Spinal cord (tissue), 10 donors: ENCODE measurements around the gene COL21A1. TPM values are rescaled to one million over a fixed set of nuclear protein-coding genes. Genes with fewer than 3 reads are reported as not detected.

Experiments
- DNase-seq, 6 donors: peaks; one replicate each; pipeline versions ENCODE4 v3.0.0 to v3.0.0-alpha.2; 2013 to 2015; ENCODE audit warnings: low spot score in 6 of 6, low read depth in 4 of 6
- H3K27ac ChIP-seq: one replicate; pipeline ENCODE4 v1.5.1; 2013; ENCODE audit warnings: low read depth, low read length, control low read depth
- H3K27me3 ChIP-seq: one replicate; pipeline ENCODE4 v1.6.1; 2013; ENCODE audit warnings: low read length; ENCODE audit not compliant: control insufficient read depth, insufficient read depth
- H3K36me3 ChIP-seq: one replicate; pipeline ENCODE4 v1.6.1; 2013; ENCODE audit warnings: low read length; ENCODE audit not compliant: control insufficient read depth, insufficient read depth
- H3K4me1 ChIP-seq: one replicate; pipeline ENCODE4 v1.6.1; 2013; ENCODE audit warnings: low read length; ENCODE audit not compliant: control insufficient read depth, insufficient read depth
- H3K4me3 ChIP-seq: one replicate; pipeline ENCODE4 v1.5.1; 2013; ENCODE audit warnings: low read depth, low read length, control low read depth
- H3K9me3 ChIP-seq: one replicate; pipeline ENCODE4 v1.6.1; 2013; ENCODE audit warnings: low read length; ENCODE audit not compliant: control insufficient read depth, insufficient read depth
- WGBS: methylation state at CpG from one replicate; pipeline ENCODE4 v1.1.5; 2013; ENCODE audit warnings: missing lambda C conversion rate; ENCODE audit not compliant: insufficient coverage; 5-methylcytosine and 5-hydroxymethylcytosine counted together
- long read RNA-seq, 4 donors: transcript quantifications; one replicate each; lab custom pipeline, GENCODE V29; 2026
- polyA plus RNA-seq, 2 donors: library from polyadenylated mRNA; unstranded; fragments of 120-200 nt; gene quantifications; one replicate each; pipeline ENCODE4 v1.2.1, GENCODE V29; 2013; ENCODE audit not compliant: insufficient read length in 2 of 2
- total RNA-seq, 2 donors: library from RNA; depleted of rRNA in 1 of 2; stranded (reverse); fragments of 120-200 nt in 1 of 2; fragments of >200 nt in 1 of 2; gene quantifications; one replicate each; pipeline versions ENCODE4 v1.2.3 to v1.2.4, GENCODE V29; 2013 to 2014
- donor health status: healthy.

The COL21A1 gene
- total RNA-seq (10 to 100 TPM; 33.4 to 51.7 TPM), polyA plus RNA-seq (10 to 100 TPM in 1 of 2 donors, 1 to 10 TPM in 1; 9.0 to 19.0 TPM)
- long read RNA-seq, donor 1, partial matches to known transcripts, result 36 of 39 reads
- long read RNA-seq, donor 1, other reads (novel, unspliced or antisense), result 0 of 39 reads
- long read RNA-seq, donor 2, result 0 reads
- long read RNA-seq, donor 3, partial matches to known transcripts, result 0 of 1 reads
- long read RNA-seq, donor 3, other reads (novel, unspliced or antisense), result 0 of 1 reads
- long read RNA-seq, donor 4, transcript COL21A1-209 (3 exons, 1,413 nt), result major isoform, 12 of 322 reads
- long read RNA-seq, donor 4, partial matches to known transcripts, result 303 of 322 reads
- long read RNA-seq, donor 4, other reads (novel, unspliced or antisense), result 5 of 322 reads

DNA sequence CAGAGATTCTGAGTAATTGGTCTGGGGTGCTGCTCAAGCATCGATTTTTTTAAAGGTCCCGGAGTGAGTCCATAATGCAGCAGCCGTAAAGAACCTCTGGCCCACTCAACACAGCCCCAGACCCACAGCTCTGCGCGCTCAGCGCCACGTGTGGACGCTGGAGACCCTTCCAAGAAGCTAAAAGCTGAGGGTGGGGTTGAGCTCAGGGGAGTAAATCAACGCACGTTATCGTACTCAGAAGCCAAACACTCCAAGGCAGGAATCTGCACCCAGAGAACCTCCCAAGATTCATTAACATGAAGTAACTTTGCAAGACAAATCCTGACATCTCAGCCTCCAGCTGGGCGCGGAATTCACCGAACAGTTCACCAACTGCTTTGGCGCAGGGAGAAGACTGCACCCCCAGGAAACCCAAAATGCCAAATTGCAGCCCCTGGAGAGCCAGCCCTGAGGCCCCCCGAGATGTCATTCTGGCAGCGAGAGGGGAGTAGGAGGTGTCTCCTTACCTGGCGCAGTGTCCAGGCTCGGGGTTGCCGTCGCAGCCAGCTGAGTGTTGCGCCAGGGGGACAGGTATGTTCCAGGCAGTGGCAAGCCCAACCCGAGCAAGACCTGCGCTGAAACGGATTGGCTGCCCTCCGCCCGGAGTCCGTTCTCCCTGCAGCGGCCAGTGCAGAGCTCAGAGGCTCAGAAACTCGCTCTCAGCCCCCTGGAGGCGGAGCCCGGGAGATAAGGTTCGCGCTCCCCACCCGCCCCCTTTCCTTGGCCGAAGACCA lies at the start of gene COL21A1:
COL21A1 (minus strand) TSS at position 700 of the 773 bp plus-strand sequence. CDS start 64,962 bp downstream, outside the sequence.
- Histone ChIP-seq H3K4me3 (peak within 1 kb of the TSS; percentile 62), H3K36me3 (no peaks in the 10 kb centered on the region), H3K27ac (peak within 1 kb of the TSS; percentile 48), H3K4me1 (peaks cover 15% of the 10 kb centered on the region), H3K27me3 (peaks cover 10% of the 10 kb centered on the region), H3K9me3 (no peaks in the 10 kb centered on the region)
- WGBS, result 3% methylated on average over 31 of the region's 36 CpGs
- DNase-seq, result peak in 2 of 6 donors; percentile 62 to 72

DNA sequence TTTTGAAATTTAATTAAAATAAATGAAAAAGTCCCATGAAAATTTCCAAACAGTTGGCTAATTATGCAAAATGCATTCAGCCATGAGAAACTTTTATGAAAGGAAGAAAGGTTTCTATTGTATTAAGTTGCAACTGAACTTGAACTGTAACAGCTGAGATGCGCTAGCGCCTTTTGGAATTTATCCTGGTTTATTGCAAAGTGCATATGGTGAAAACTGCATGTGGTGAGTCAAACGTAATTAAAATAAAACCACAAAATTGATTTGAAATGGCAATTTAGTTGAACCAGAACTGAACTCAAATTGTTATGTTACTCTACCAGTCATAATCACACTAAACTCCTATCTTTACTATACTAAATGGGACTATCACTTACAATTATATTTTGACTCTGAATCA lies 46.4 kb upstream of the COL21A1 start:
- no CpG with 5 or more reads among the region's 3 CpGs for WGBS
- no peak overlapping the region for H3K27ac ChIP-seq
- no peaks in the 10 kb centered on the region for H3K9me3 ChIP-seq
- H3K4me1 ChIP-seq, result no peaks in the 10 kb centered on the region
- no peaks in the 10 kb centered on the region for H3K27me3 ChIP-seq
- H3K36me3 ChIP-seq, result no peaks in the 10 kb centered on the region
- peak in 2 of 6 donors; percentile 3 to 61 for DNase-seq
- H3K4me3 ChIP-seq, result no peak overlapping the region

DNA sequence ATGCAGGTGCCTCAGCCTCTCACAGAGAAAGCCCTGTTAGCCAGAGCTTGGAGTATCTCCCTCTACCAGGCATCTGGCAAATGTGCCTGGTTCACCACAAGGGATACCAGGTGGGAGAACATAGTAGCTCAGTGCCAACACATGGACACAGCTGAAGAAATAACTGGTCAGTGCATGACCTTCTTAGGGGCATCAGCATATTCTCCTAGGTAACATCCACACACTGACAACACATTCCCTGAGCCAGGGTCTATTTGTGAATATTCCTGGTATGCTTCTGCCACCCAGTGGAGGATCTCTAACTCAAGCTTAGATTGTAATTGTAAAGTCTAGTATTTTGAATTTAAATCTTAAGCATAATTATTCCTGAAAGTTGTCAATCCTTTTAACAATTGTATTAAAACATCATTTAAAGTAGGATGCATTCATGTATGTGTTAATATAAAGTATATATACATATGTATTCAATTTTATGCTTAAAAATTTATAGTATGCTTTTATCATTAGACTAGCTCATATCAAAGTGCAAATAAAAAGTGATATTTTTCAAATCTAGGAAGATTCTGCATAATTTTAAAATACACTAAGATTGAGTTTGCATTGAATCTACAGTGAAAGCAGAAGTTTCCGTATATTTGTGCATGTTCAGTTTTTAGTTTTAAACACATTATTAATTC lies 45.3 kb upstream of the COL21A1 start:
- H3K27ac ChIP-seq, result no peak overlapping the region
- H3K9me3 ChIP-seq, result no peaks in the 10 kb centered on the region
- no peaks in the 10 kb centered on the region for H3K27me3 ChIP-seq
- no CpG with 5 or more reads among the region's 1 CpG for WGBS
- H3K4me1 ChIP-seq, result no peaks in the 10 kb centered on the region
- DNase-seq, result peak in 5 of 6 donors; percentile 57 to 91 (median 67)
- H3K4me3 ChIP-seq, result no peak overlapping the region
- H3K36me3 ChIP-seq, result no peaks in the 10 kb centered on the region

DNA sequence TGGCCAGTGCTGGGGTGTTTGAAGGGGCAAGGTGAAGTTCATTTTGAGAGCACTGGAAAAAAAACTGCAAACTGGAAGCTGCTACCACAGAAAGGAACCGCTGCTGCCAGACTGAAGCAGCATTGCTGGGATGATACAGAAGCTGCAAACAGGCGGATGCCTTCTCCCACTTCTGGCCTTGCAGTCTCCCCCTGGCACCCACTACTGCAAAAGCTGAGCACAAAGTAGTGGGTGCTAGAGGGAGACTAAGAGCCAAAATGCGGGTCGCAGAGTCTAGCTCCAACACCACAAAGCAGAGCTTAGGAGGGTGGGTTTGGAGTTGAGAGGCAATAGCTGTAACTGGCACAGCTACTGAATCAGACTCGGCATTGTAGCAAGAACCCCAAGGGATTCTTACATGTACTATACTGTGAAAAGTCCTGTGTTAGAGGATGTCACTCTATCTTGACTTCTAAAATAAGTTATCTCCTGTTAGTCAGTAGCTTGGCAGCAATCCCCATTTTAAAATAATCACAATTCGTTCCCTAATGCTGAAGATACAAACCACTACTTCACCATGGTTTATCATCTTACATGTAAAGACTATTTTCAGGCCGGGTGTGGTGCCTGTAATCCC lies 44.0 kb upstream of the COL21A1 start:
- Histone ChIP-seq H3K4me3 (no peak overlapping the region), H3K27me3 (no peaks in the 10 kb centered on the region), H3K9me3 (no peaks in the 10 kb centered on the region), H3K4me1 (no peaks in the 10 kb centered on the region), H3K27ac (no peak overlapping the region), H3K36me3 (no peaks in the 10 kb centered on the region)
- 100% methylated on average over 1 of the region's 7 CpGs for WGBS
- peak in 1 of 6 donors; percentile 23 for DNase-seq

DNA sequence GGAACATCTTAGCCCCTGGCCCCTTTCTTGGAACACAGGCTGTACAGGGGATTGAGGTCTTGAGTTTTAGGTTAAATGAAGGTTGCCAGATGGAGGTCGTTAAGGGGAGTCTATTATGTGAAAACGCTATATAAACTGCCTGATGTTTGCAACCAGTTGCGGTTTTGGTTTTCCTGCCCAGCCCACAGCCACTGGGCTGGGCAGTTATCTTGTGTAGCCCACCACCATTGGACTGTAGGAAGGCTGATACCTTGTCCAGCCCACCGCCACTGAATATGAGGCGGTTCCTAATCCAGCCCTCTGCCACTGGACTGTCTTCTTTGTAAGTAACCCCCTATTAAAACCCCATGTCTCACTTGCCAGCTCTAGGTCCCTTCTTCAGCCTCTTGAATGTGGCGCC lies 42.3 kb upstream of the COL21A1 start:
- Histone ChIP-seq H3K9me3 (no peaks in the 10 kb centered on the region), H3K27me3 (no peaks in the 10 kb centered on the region), H3K27ac (no peak overlapping the region), H3K36me3 (no peaks in the 10 kb centered on the region), H3K4me3 (no peak overlapping the region), H3K4me1 (no peaks in the 10 kb centered on the region)
- no peak for DNase-seq
- 90% methylated on average over 5 of the region's 6 CpGs for WGBS

DNA sequence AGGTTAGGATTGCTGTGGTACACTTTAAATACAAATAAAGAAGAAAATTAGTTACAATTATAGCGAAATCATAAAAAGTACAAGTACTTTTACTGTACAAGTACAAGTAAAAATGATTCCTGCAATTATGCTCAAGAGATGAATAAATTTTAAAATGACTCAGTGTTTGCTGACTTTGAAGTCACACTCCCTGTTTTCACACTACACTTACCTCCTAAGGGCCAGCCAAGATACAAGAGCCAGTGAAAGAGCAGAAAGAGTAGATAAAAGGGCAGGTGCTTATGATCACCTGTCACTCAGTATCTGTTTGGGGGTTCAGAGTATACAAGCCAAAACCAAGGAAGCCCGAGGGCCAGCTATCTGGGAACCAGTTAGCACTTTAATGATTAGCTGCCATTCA lies 41.0 kb upstream of the COL21A1 start:
- H3K9me3 ChIP-seq, result no peaks in the 10 kb centered on the region
- H3K27ac ChIP-seq, result no peak overlapping the region
- H3K36me3 ChIP-seq, result no peaks in the 10 kb centered on the region
- H3K4me1 ChIP-seq, result no peaks in the 10 kb centered on the region
- WGBS, result 86% methylated on average over 1 of the region's 2 CpGs
- H3K4me3 ChIP-seq, result no peak overlapping the region
- H3K27me3 ChIP-seq, result no peaks in the 10 kb centered on the region
- no peak for DNase-seq

DNA sequence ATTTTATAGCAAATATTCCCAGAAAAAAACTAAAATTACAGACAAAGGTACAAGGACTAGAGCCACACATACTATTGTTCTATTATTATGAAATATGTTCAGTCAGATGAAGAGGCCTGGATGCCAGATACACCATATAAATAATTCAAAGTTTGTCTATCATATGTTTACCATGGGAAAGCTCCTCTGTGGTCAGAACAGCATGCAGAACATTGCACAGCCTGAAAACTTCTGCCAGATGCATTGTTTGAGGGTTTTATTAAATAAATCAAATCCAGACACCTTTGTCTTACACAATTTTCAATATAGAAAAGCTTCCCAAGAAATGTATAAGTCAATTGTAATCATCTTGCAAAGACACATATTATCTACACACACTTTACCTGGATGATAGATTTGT lies 35.0 kb upstream of the COL21A1 start:
- DNase-seq, result no peak
- Histone ChIP-seq H3K9me3 (no peaks in the 10 kb centered on the region), H3K27ac (no peak overlapping the region), H3K36me3 (no peaks in the 10 kb centered on the region), H3K4me1 (no peaks in the 10 kb centered on the region), H3K4me3 (no peak overlapping the region), H3K27me3 (no peaks in the 10 kb centered on the region)

DNA sequence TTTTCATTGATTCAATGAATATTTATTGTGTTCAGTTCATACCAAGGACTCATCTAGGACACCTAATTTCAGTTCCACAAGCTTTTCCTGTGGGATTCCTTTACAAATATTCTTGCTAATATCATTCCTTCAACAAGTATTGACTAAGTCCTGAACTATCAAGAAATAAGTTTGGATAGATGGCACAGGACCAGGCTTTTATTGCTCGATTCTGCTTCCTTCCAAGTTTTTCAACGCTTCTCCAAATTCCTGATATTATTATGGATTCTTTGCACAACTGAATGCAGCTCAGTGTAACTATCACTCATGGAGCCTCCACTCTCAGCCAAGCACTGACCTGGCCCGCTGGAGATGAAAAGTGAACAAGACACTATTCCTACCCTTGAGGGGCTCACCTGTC lies 32.7 kb upstream of the COL21A1 start:
- Histone ChIP-seq H3K4me1 (no peaks in the 10 kb centered on the region), H3K9me3 (no peaks in the 10 kb centered on the region), H3K27me3 (no peaks in the 10 kb centered on the region), H3K36me3 (no peaks in the 10 kb centered on the region), H3K4me3 (no peak overlapping the region), H3K27ac (no peak overlapping the region)
- WGBS, result 94% methylated on average over 2 of the region's 3 CpGs
- no peak for DNase-seq

DNA sequence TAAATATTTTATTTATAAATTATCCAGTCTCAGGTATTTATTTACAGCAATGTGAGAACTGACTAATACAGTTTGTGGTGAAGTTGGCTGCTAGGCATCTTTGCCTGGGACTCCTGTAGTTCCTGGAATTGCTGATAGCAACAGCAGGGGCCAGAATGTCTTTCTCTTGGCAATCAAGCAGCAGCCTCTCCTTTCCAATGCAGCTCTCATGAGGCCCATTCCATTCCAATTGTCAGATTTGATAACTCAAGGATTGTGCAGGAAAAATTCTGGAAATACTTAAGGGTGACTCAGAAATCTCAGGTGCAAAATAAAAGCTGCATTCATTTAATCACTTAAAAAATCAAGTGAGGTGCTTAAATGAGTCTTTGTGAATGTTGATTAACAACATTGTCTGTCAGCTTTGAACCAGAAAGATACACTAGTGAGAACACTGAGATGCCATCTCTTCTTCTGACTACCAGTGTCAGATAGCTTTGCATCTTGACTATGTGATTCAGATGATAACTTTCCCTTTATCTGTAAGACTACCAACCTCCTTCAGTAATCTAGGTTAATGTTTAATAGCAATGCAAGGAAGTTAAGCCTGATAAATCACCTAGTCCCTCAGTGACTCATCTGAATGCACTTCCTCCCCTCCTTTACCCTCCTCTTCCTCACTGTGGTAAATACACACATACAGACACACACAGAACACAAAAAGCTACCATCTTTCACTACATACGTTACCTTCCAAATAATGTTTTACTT lies 32.1 kb upstream of the COL21A1 start:
- H3K27me3 ChIP-seq, result no peaks in the 10 kb centered on the region
- no peak overlapping the region for H3K27ac ChIP-seq
- H3K4me1 ChIP-seq, result no peaks in the 10 kb centered on the region
- DNase-seq, result peak in 1 of 6 donors; percentile 59
- H3K9me3 ChIP-seq, result no peaks in the 10 kb centered on the region
- no peaks in the 10 kb centered on the region for H3K36me3 ChIP-seq
- no peak overlapping the region for H3K4me3 ChIP-seq
- no CpG with 5 or more reads among the region's 1 CpG for WGBS
